ENCODE data around the gene CHRNA4.

CHRNA4 gene

DNA sequence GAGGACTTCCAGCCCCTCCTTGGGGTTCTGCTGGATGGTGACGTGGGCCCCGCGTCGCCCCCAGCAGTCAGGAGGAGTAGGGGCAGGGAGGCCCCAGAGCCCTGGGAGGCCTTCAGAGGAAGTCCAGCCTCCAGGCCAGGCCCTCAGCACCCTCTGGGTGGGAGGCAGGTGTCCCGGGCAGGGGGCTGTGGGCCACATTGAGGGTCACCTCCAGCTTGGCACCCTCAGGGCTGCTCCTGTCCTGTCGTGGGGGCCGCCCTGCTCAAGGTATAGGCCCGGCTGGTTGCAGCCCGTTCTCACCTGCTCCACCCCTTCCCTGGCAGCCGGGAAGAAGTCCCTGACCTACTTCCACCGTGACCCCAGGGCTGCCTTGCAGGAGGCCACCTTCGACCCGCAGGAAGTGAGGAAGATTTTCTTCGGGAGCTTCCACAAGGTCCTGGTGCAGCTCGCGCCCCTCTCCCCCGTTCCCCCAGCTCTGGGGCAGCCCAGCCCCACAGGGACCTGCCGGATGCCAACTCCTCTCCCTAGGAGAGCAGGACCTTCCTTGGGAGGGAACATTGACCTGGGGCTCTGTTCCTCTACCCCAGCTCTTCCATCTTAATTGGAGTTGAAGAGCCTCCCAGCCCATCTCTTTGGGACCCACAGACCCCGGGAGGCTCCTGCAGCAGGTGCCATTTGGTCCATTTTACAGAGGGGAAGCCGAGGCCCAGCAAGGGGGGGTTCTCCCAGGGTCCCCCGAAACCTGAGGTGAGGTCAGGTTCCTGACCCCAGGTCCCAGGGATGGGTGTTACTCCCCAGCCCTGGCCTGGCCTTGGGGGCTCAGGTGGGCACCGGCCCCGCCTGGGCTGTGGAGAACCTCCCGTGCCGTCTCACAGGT, 41.7 kb downstream of the CHRNA4 start:
- no peaks in the 10 kb centered on the region for H3K79me2 ChIP-seq (ENCODE audit: control insufficient read depth, insufficient read depth, low read length, poor library complexity)
- H2BK12ac ChIP-seq (ENCODE audit: low read length), result no peak overlapping the region
- H4K91ac ChIP-seq (ENCODE audit: low read depth, low read length), result no peak overlapping the region
- peaks cover 2% of the 10 kb centered on the region for H3K9me3 ChIP-seq (ENCODE audit: insufficient read depth, low read depth, low read length)
- no peak overlapping the region for H3K27ac ChIP-seq (ENCODE audit: low read depth, low read length)
- H3K4me2 ChIP-seq (ENCODE audit: low read length), result no peak overlapping the region
- no peak overlapping the region for H3K4ac ChIP-seq (ENCODE audit: low read depth, low read length)
- no peak overlapping the region for H2AK5ac ChIP-seq (ENCODE audit: low read length)
- DNase-seq, result no peak
- no peak overlapping the region for H3K9ac ChIP-seq (ENCODE audit: low read length)
- no peak overlapping the region for H3K18ac ChIP-seq (ENCODE audit: low read length)
- no peak overlapping the region for H4K12ac ChIP-seq (ENCODE audit: low read depth, low read length)
- H3K23ac ChIP-seq (ENCODE audit: low read length), result no peak overlapping the region
- no peak overlapping the region for H3K4me3 ChIP-seq (ENCODE audit: low read depth, low read length)
- H2AFZ ChIP-seq (ENCODE audit: insufficient read depth, low read length, poor library complexity), result no peak overlapping the region
- no peaks in the 10 kb centered on the region for H3K36me3 ChIP-seq (ENCODE audit: control insufficient read depth in 1 of 2, insufficient read depth in 2 of 2, low read length in 2 of 2)
- WGBS (ENCODE audit: extremely low coverage, insufficient coverage, insufficient read length), result no CpG with 5 or more reads among the region's 25 CpGs
- no peaks in the 10 kb centered on the region for H3K4me1 ChIP-seq (ENCODE audit: control insufficient read depth in 1 of 2, insufficient read depth in 2 of 2, low read length in 2 of 2)
- H3K27me3 ChIP-seq (ENCODE audit: insufficient read depth, low read length), result no peaks in the 10 kb centered on the region
- no peak overlapping the region for H2BK5ac ChIP-seq (ENCODE audit: low read depth, low read length, poor library complexity)
- no peak overlapping the region for H2BK120ac ChIP-seq (ENCODE audit: insufficient read depth, low read length, poor library complexity)
- H4K8ac ChIP-seq (ENCODE audit: low read depth, low read length), result no peak overlapping the region
- H3K79me1 ChIP-seq (ENCODE audit: low read length), result no peaks in the 10 kb centered on the region
- no peak overlapping the region for H3K14ac ChIP-seq (ENCODE audit: low read length)

DNA sequence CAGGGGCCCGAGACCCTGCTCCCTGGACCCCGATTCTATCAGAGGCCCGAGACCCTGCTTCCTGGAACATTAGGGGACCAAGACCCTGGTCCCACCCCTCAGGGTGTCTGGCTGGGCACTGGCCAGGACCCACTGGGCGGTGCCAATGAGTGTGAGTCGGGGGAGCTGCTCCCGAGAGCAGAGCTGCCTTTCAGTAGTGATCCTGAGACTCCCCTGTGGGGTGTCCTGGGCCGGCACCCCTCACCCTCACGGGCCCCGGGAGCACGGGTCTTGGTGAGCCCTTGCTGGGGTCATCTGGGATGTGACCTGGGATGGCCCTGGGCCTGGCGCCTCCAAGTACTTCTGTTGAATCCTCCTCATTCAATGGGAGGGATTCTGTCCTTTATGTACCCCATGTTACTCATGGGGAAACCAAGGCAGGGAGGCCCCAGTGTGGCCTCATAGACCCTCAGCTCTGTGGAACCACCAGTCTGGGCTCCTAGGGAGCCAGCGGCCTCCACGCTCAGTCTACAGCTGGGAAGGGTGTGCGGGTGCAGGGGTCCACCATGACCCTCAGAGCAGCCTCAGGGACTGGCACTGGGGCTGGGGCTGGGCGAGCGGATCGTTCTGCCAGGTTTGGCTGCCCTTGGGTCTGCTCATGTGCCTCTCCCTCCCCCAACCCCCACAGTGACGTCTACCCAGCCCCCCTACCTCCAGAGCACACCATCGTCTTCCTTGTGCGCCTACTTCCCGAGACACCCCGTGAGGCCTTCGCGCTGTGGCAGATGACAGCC, 42.6 kb downstream of the CHRNA4 start:
- no peaks in the 10 kb centered on the region for H3K4me1 ChIP-seq (ENCODE audit: control insufficient read depth in 1 of 2, insufficient read depth in 2 of 2, low read length in 2 of 2)
- peaks cover 2% of the 10 kb centered on the region for H3K9me3 ChIP-seq (ENCODE audit: insufficient read depth, low read depth, low read length)
- no peak overlapping the region for H3K23ac ChIP-seq (ENCODE audit: low read length)
- H3K4me3 ChIP-seq (ENCODE audit: low read depth, low read length), result no peak overlapping the region
- no peak overlapping the region for H3K4ac ChIP-seq (ENCODE audit: low read depth, low read length)
- no peak overlapping the region for H3K18ac ChIP-seq (ENCODE audit: low read length)
- H3K79me2 ChIP-seq (ENCODE audit: control insufficient read depth, insufficient read depth, low read length, poor library complexity), result no peaks in the 10 kb centered on the region
- no peak for DNase-seq
- no peak overlapping the region for H4K12ac ChIP-seq (ENCODE audit: low read depth, low read length)
- no peak overlapping the region for H3K14ac ChIP-seq (ENCODE audit: low read length)
- H2AK5ac ChIP-seq (ENCODE audit: low read length), result no peak overlapping the region
- H3K36me3 ChIP-seq (ENCODE audit: control insufficient read depth in 1 of 2, insufficient read depth in 2 of 2, low read length in 2 of 2), result no peaks in the 10 kb centered on the region
- H3K79me1 ChIP-seq (ENCODE audit: low read length), result no peaks in the 10 kb centered on the region
- no peak overlapping the region for H2BK5ac ChIP-seq (ENCODE audit: low read depth, low read length, poor library complexity)
- H3K9ac ChIP-seq (ENCODE audit: low read length), result no peak overlapping the region
- no peak overlapping the region for H2BK12ac ChIP-seq (ENCODE audit: low read length)
- no CpG with 5 or more reads among the region's 24 CpGs for WGBS (ENCODE audit: extremely low coverage, insufficient coverage, insufficient read length)
- H2AFZ ChIP-seq (ENCODE audit: insufficient read depth, low read length, poor library complexity), result no peak overlapping the region
- H4K8ac ChIP-seq (ENCODE audit: low read depth, low read length), result no peak overlapping the region
- H3K4me2 ChIP-seq (ENCODE audit: low read length), result no peak overlapping the region
- H4K91ac ChIP-seq (ENCODE audit: low read depth, low read length), result no peak overlapping the region
- no peak overlapping the region for H2BK120ac ChIP-seq (ENCODE audit: insufficient read depth, low read length, poor library complexity)
- no peaks in the 10 kb centered on the region for H3K27me3 ChIP-seq (ENCODE audit: insufficient read depth, low read length)
- no peak overlapping the region for H3K27ac ChIP-seq (ENCODE audit: low read depth, low read length)

DNA sequence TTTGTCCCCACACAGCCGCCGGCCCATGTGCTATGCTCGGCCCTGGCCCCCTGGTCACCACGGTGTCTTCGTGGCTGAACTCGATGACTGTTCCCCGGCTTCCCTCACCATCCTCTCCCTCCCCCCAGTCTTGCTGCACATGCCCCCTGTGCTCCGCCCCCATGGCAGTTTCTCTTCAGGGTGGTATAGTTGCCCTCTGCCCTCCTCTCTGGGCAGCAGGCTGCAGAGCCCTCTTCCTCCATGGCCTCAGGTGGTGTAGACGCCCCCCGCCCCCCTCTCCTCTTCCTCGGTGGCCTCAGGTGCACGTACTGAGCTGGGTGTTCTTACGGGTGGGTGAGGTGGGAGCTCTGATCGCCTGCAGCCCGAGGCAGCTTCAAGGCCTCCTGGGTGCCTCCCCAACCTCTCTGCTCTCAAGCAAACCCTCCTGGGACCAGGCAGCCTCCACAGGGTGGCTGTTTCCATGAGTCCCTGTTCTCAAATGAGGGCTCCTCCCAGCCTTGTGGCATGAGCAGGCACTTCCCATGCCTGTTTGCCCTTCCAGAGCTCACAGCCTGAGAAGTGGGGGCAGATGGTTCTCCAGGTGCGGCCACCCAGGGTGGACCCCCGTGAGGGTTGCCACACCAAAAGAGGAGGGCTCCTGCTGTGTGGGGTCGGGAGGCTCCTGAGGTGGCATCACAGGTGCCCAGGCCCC, 43.4 kb downstream of the CHRNA4 start:
- no peak overlapping the region for H3K4me2 ChIP-seq (ENCODE audit: low read length)
- no peak overlapping the region for H2BK5ac ChIP-seq (ENCODE audit: low read depth, low read length, poor library complexity)
- peaks cover 2% of the 10 kb centered on the region for H3K9me3 ChIP-seq (ENCODE audit: insufficient read depth, low read depth, low read length)
- no peak overlapping the region for H3K14ac ChIP-seq (ENCODE audit: low read length)
- H4K91ac ChIP-seq (ENCODE audit: low read depth, low read length), result no peak overlapping the region
- no peaks in the 10 kb centered on the region for H3K27me3 ChIP-seq (ENCODE audit: insufficient read depth, low read length)
- H2BK12ac ChIP-seq (ENCODE audit: low read length), result no peak overlapping the region
- no peak overlapping the region for H4K8ac ChIP-seq (ENCODE audit: low read depth, low read length)
- no peaks in the 10 kb centered on the region for H3K79me1 ChIP-seq (ENCODE audit: low read length)
- no peak overlapping the region for H3K4me3 ChIP-seq (ENCODE audit: low read depth, low read length)
- H2BK120ac ChIP-seq (ENCODE audit: insufficient read depth, low read length, poor library complexity), result no peak overlapping the region
- H3K79me2 ChIP-seq (ENCODE audit: control insufficient read depth, insufficient read depth, low read length, poor library complexity), result no peaks in the 10 kb centered on the region
- H3K4me1 ChIP-seq (ENCODE audit: control insufficient read depth in 1 of 2, insufficient read depth in 2 of 2, low read length in 2 of 2), result no peaks in the 10 kb centered on the region
- no peak overlapping the region for H3K23ac ChIP-seq (ENCODE audit: low read length)
- no peak for DNase-seq
- no peaks in the 10 kb centered on the region for H3K36me3 ChIP-seq (ENCODE audit: control insufficient read depth in 1 of 2, insufficient read depth in 2 of 2, low read length in 2 of 2)
- no peak overlapping the region for H2AK5ac ChIP-seq (ENCODE audit: low read length)
- no peak overlapping the region for H3K18ac ChIP-seq (ENCODE audit: low read length)
- H2AFZ ChIP-seq (ENCODE audit: insufficient read depth, low read length, poor library complexity), result no peak overlapping the region
- no peak overlapping the region for H3K9ac ChIP-seq (ENCODE audit: low read length)
- no CpG with 5 or more reads among the region's 18 CpGs for WGBS (ENCODE audit: extremely low coverage, insufficient coverage, insufficient read length)
- no peak overlapping the region for H4K12ac ChIP-seq (ENCODE audit: low read depth, low read length)
- no peak overlapping the region for H3K27ac ChIP-seq (ENCODE audit: low read depth, low read length)
- no peak overlapping the region for H3K4ac ChIP-seq (ENCODE audit: low read depth, low read length)

DNA sequence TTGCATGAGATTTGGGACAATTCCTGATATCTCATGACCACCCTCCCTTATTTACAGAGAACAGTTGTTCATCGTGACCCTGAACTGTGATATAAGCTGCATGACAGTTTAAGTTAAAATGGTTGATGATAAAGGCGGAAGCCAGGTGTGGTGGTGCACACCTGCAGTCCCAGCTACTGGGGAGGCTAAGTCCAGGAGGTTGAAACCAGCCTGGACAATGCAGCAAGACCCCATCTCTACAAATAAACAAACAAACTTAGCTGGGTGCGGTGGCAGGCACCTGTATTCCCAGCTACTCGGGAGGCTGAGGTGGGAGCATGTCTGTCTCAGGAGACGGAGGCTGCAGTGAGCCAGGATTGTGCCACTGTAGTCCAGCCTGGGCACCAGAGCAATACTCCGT, 44.1 kb downstream of the CHRNA4 start:
- no peaks in the 10 kb centered on the region for H3K27me3 ChIP-seq (ENCODE audit: insufficient read depth, low read length)
- H4K12ac ChIP-seq (ENCODE audit: low read depth, low read length), result no peak overlapping the region
- H3K9ac ChIP-seq (ENCODE audit: low read length), result no peak overlapping the region
- H3K79me1 ChIP-seq (ENCODE audit: low read length), result no peaks in the 10 kb centered on the region
- H3K14ac ChIP-seq (ENCODE audit: low read length), result no peak overlapping the region
- H3K79me2 ChIP-seq (ENCODE audit: control insufficient read depth, insufficient read depth, low read length, poor library complexity), result no peaks in the 10 kb centered on the region
- H2AFZ ChIP-seq (ENCODE audit: insufficient read depth, low read length, poor library complexity), result no peak overlapping the region
- no CpG with 5 or more reads among the region's 6 CpGs for WGBS (ENCODE audit: extremely low coverage, insufficient coverage, insufficient read length)
- H2AK5ac ChIP-seq (ENCODE audit: low read length), result no peak overlapping the region
- H2BK5ac ChIP-seq (ENCODE audit: low read depth, low read length, poor library complexity), result no peak overlapping the region
- H2BK120ac ChIP-seq (ENCODE audit: insufficient read depth, low read length, poor library complexity), result no peak overlapping the region
- no peak overlapping the region for H3K4me3 ChIP-seq (ENCODE audit: low read depth, low read length)
- no peak for DNase-seq
- H4K91ac ChIP-seq (ENCODE audit: low read depth, low read length), result no peak overlapping the region
- H3K9me3 ChIP-seq (ENCODE audit: insufficient read depth, low read depth, low read length), result peaks cover 2% of the 10 kb centered on the region
- no peak overlapping the region for H3K4ac ChIP-seq (ENCODE audit: low read depth, low read length)
- no peaks in the 10 kb centered on the region for H3K36me3 ChIP-seq (ENCODE audit: control insufficient read depth in 1 of 2, insufficient read depth in 2 of 2, low read length in 2 of 2)
- no peak overlapping the region for H3K4me2 ChIP-seq (ENCODE audit: low read length)
- no peak overlapping the region for H4K8ac ChIP-seq (ENCODE audit: low read depth, low read length)
- no peaks in the 10 kb centered on the region for H3K4me1 ChIP-seq (ENCODE audit: control insufficient read depth in 1 of 2, insufficient read depth in 2 of 2, low read length in 2 of 2)
- no peak overlapping the region for H3K18ac ChIP-seq (ENCODE audit: low read length)
- no peak overlapping the region for H3K23ac ChIP-seq (ENCODE audit: low read length)
- H2BK12ac ChIP-seq (ENCODE audit: low read length), result no peak overlapping the region
- H3K27ac ChIP-seq (ENCODE audit: low read depth, low read length), result no peak overlapping the region
